Endometrial microvascular endothelial cells (primary cell): ENCODE measurements around the gene DUSP18. TPM values are rescaled to one million over a fixed set of nuclear protein-coding genes. Genes with fewer than 3 reads are reported as not detected.

Experiments used
- in situ Hi-C: cut with HindIII; loops from 2 replicates; pipeline ENCODE4 v1.10.0; 2017; ENCODE audit warnings: low sequenced_read_pairs, low pct_unique_long_range_greater_than_20kb; ENCODE audit errors: inconsistent ontology term
- total RNA-seq: library from RNA; depleted of rRNA; stranded (reverse); fragments of >200 nt; gene quantifications from one replicate; pipeline ENCODE4 v1.2.3, GENCODE V29; 2015; ENCODE audit errors: inconsistent ontology term

The DUSP18 gene
- total RNA-seq, 1 donor from 2014 or later = 18.8 TPM

GRCh38 chr22:30612789-30613188 is 54.9 kb downstream of the DUSP18 start:
- in situ Hi-C loops = no loop called here

Other genes with a start within 250 kb of the DUSP18 start
- gene MTFP1, start 242.1 kb downstream of the DUSP18 start, total RNA-seq = 86.3 TPM
- gene SEC14L3, start 195.9 kb downstream of the DUSP18 start, total RNA-seq = not detected
- not detected for gene SEC14L4, start 162.2 kb downstream of the DUSP18 start, total RNA-seq
- gene SEC14L6, start 121.1 kb downstream of the DUSP18 start, total RNA-seq = not detected
- gene GAL3ST1, start 93.2 kb downstream of the DUSP18 start, total RNA-seq = not detected
- 88.8 TPM for gene PES1, start 76.0 kb downstream of the DUSP18 start, total RNA-seq
- gene TCN2, start 60.7 kb downstream of the DUSP18 start, total RNA-seq = 97.4 TPM
- gene SLC35E4, start 32.1 kb downstream of the DUSP18 start, total RNA-seq = 40.0 TPM
- gene OSBP2, start 27.0 kb upstream of the DUSP18 start, total RNA-seq = 4.9 TPM